T-cell (primary cell): ENCODE results near the gene DOCK1. TPM values are rescaled to one million over a fixed set of nuclear protein-coding genes. Genes with fewer than 3 reads are reported as not detected.

Experiments
- ATAC-seq, 4 experiments: fragments of 200-7000 bp in 3 of 4; fragments of 150-1000 bp in 1 of 4; cut with Tn5 transposase; replicated peaks in 1 of 4; 1 replicate in 3 of 4; 2 replicates in 1 of 4; pipeline ENCODE4 v1.10.0; 2021; ENCODE audit warnings: moderate library complexity in 3 of 4, mild to moderate bottlenecking in 2 of 4, moderate number of reproducible peaks in 1 of 4
- CTCF ChIA-PET, 2 donors: fragments of 300-600 bp; sonication (Branson Sonifier 250); formaldehyde crosslinking; loops; one replicate each; lab custom pipeline; 2022; ENCODE audit warnings: antibody characterized with exemption in 2 of 2; lab: Charles Lee
- POLR2A ChIA-PET, 2 donors: fragments of 300-600 bp; sonication (Branson Sonifier 250); formaldehyde crosslinking; loops; one replicate each; lab custom pipeline; 2022; ENCODE audit warnings: antibody characterized with exemption in 2 of 2; lab: Charles Lee
- DNase-seq, 35 experiments: peaks; one replicate each; pipeline versions ENCODE4 v3.0.0 to v3.0.0-alpha.2; 2013 to 2023
- H3K27ac ChIP-seq: one replicate; pipeline ENCODE4 v1.5.1; 2013; ENCODE audit warnings: low read length
- H3K27me3 ChIP-seq, 2 experiments: replicated peaks in 1 of 2; 1 replicate in 1 of 2; 2 replicates in 1 of 2; pipeline versions ENCODE4 v1.6.1 to v1.7.0; 2013; ENCODE audit warnings: low read length in 1 of 2, mixed read lengths in 1 of 2; ENCODE audit not compliant: control insufficient read depth in 2 of 2, insufficient read depth in 2 of 2; ENCODE audit errors: extremely low read depth in 1 of 2
- H3K36me3 ChIP-seq, 2 donors: 1 replicate in 1 of 2; 2 replicates in 1 of 2; pipeline versions ENCODE4 v1.6.1 to v1.7.0; 2013; ENCODE audit warnings: low read length in 1 of 2; ENCODE audit not compliant: control insufficient read depth in 2 of 2, insufficient read depth in 1 of 2; ENCODE audit errors: extremely low read depth in 1 of 2
- H3K4me1 ChIP-seq, 2 experiments: 1 replicate in 1 of 2; 2 replicates in 1 of 2; pipeline versions ENCODE4 v1.6.1 to v1.7.0; 2013; ENCODE audit warnings: low read length in 2 of 2, mixed read lengths in 1 of 2; ENCODE audit not compliant: insufficient read depth in 2 of 2, control insufficient read depth in 1 of 2; ENCODE audit errors: extremely low read depth in 1 of 2
- H3K4me3 ChIP-seq, 2 donors: 1 replicate in 1 of 2; 2 replicates in 1 of 2; pipeline versions ENCODE4 v1.5.1 to v1.7.0; 2013; ENCODE audit warnings: mild to moderate bottlenecking in 2 of 2, low read length in 1 of 2, moderate library complexity in 1 of 2; ENCODE audit not compliant: control insufficient read depth in 1 of 2; ENCODE audit errors: extremely low read depth in 1 of 2
- H3K9me3 ChIP-seq: 2 replicates; pipeline ENCODE4 v1.7.0; 2013
- H3K27ac Mint-ChIP-seq, 2 donors: one replicate each; pipeline ENCODE4 v1.8.0; 2020 to 2021; ENCODE audit warnings: mild to moderate bottlenecking in 2 of 2, mixed read lengths in 2 of 2
- H3K27me3 Mint-ChIP-seq, 2 donors: one replicate each; pipeline ENCODE4 v1.8.0; 2021 to 2022; ENCODE audit warnings: mixed read lengths in 2 of 2
- H3K36me3 Mint-ChIP-seq: one replicate; pipeline ENCODE4 v1.8.0; 2021; ENCODE audit warnings: mixed read lengths
- H3K4me1 Mint-ChIP-seq, 3 donors: one replicate each; pipeline ENCODE4 v1.8.0; 2020 to 2022; ENCODE audit warnings: mixed read lengths in 3 of 3, mild to moderate bottlenecking in 1 of 3
- H3K4me3 Mint-ChIP-seq, 3 donors: one replicate each; pipeline ENCODE4 v1.8.0; 2020 to 2022; ENCODE audit warnings: mild to moderate bottlenecking in 3 of 3, mixed read lengths in 3 of 3, moderate library complexity in 3 of 3
- H3K9me3 Mint-ChIP-seq, 3 donors: one replicate each; pipeline ENCODE4 v1.8.0; 2020 to 2022; ENCODE audit warnings: mixed read lengths in 3 of 3
- WGBS: methylation state at CpG from one replicate; pipeline ENCODE4 v1.1.5; 2013; ENCODE audit warnings: missing lambda C conversion rate; ENCODE audit not compliant: insufficient coverage; 5-methylcytosine and 5-hydroxymethylcytosine counted together
- total RNA-seq, 35 experiments: library from RNA in 6 of 35; stranded (reverse) in 6 of 35; fragments of 120-200 nt in 1 of 35; gene quantifications; one replicate each; pipeline versions ENCODE4 v1.2.1 to v1.2.4 and lab custom pipeline; 2013 to 2026

DOCK1 gene
- total RNA-seq, 5 donors from 2014 or later (not counting 1 experiment from before 2014, with no cell fraction given), result 0.18 to 0.53 (median 0.37) TPM

DNA sequence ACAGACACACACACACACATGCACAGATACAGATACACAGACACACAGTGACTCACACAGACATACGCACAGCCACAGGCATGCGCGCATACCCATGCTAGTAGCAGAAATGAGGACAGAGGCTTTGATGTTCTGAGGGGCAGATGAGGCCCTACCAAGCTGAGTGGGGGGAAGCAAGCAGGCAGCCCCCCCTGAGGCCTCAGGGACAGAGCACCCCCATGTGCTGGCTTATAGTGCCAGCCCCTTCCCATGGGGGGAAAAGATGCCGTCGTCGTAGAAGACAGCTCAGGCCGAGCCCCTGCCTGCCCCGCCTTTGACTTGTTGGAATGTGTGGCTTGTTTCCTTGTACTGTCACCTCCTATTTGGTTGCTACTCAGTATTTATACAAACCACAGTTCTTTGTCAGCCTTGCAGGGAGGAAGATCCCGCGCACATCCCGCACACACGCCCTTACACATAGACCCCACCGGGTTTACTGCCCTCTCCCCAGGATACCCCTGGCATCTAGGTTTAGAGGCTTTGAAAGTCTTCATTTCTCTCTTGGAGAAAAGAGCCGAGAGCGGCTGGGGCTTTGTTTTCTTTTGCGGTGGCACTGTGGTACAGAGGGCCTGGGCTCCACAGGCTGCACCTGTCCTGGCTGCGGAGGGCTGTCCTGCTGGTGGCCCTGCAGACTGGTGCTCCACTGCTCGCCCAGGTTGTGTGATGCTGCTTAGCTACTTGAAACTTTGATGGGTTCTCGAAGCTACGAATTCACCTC lies 112.5 kb downstream of the DOCK1 start:
- POLR2A ChIA-PET, result no interaction called here
- H3K27ac Mint-ChIP-seq, result no peak overlapping the region
- Histone ChIP-seq H3K4me1 (no peaks in the 10 kb centered on the region), H3K27ac (no peak overlapping the region), H3K4me3 (no peak overlapping the region), H3K9me3 (no peaks in the 10 kb centered on the region), H3K27me3 (peaks cover 0 to 8% of the 10 kb centered on the region in 2 experiments), H3K36me3 (no peaks in the 10 kb centered on the region)
- CTCF ChIA-PET, result no interaction called here
- ATAC-seq (no peak), DNase-seq (no peak)
- no peak overlapping the region for H3K4me3 Mint-ChIP-seq
- 89% methylated on average over 8 of the region's 20 CpGs for WGBS
- H3K9me3 Mint-ChIP-seq, result no peaks in the 10 kb centered on the region
- H3K4me1 Mint-ChIP-seq, result peaks cover 0 to 2% (median 0%) of the 10 kb centered on the region in 3 donors
- peaks cover 0 to 1% of the 10 kb centered on the region in 2 donors for H3K27me3 Mint-ChIP-seq
- H3K36me3 Mint-ChIP-seq, result no peaks in the 10 kb centered on the region

DNA sequence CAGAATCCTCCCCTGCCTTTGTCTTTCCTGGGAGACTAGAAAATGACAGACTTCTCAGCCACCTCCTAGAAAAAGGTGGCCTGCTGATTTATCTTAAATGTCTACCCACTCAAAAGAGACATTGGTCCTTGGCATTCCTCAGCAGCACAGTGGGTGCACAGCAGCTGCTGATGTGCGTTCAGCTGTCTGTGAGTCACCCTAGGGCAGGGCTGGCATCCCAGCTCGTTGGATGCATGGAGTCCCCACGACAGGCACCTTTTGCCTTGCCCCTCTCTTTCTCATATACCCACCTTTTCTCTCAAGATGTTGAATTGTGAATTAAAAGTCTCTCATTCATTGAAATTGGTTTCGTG lies 113.0 kb downstream of the DOCK1 start:
- no peaks in the 10 kb centered on the region for H3K9me3 ChIP-seq
- peaks cover 0 to 7% of the 10 kb centered on the region in 2 experiments for H3K27me3 ChIP-seq
- H3K9me3 Mint-ChIP-seq, result no peaks in the 10 kb centered on the region
- no CpG with 5 or more reads among the region's 4 CpGs for WGBS
- H3K4me1 Mint-ChIP-seq, result no peaks in the 10 kb centered on the region
- no peaks in the 10 kb centered on the region for H3K4me1 ChIP-seq
- ChIA-PET CTCF (no interaction called here), POLR2A (no interaction called here)
- H3K4me3 ChIP-seq, result no peak overlapping the region
- H3K27ac Mint-ChIP-seq, result no peak overlapping the region
- no peak for DNase-seq
- no peaks in the 10 kb centered on the region for H3K27me3 Mint-ChIP-seq
- H3K27ac ChIP-seq, result no peak overlapping the region
- no peak for ATAC-seq
- no peaks in the 10 kb centered on the region for H3K36me3 ChIP-seq
- H3K36me3 Mint-ChIP-seq, result no peaks in the 10 kb centered on the region
- no peak overlapping the region for H3K4me3 Mint-ChIP-seq

DNA sequence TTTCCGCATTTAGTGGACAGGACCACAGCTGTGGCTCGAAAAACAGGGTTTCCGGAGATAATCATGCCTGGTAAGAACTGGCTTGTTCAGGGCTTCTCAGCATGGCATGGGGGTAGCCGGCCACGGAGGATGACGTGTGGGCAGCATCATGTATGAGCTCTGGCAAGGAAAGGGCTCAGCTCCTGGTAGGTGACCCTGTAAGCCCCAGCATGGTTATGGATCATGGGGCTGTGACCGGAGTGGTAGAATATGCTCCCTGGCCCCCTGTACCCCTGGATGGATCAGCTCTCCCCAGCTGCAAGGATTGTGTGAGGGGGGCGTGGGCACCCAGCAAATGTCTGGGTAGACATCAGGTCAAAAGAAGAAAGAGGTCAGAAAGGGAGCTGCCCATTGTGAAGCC lies 113.5 kb downstream of the DOCK1 start:
- Mint-ChIP-seq H3K4me1 (no peaks in the 10 kb centered on the region), H3K27ac (no peak overlapping the region), H3K4me3 (no peak overlapping the region), H3K36me3 (no peaks in the 10 kb centered on the region), H3K9me3 (no peaks in the 10 kb centered on the region), H3K27me3 (no peaks in the 10 kb centered on the region)
- Histone ChIP-seq H3K4me3 (no peak overlapping the region), H3K27ac (no peak overlapping the region), H3K27me3 (peaks cover 0 to 5% of the 10 kb centered on the region in 2 experiments), H3K9me3 (no peaks in the 10 kb centered on the region), H3K4me1 (no peaks in the 10 kb centered on the region), H3K36me3 (no peaks in the 10 kb centered on the region)
- DNase-seq, result no peak
- 91% methylated on average over 8 of the region's 8 CpGs for WGBS
- ChIA-PET CTCF (no interaction called here), POLR2A (no interaction called here)
- ATAC-seq, result no peak

DNA sequence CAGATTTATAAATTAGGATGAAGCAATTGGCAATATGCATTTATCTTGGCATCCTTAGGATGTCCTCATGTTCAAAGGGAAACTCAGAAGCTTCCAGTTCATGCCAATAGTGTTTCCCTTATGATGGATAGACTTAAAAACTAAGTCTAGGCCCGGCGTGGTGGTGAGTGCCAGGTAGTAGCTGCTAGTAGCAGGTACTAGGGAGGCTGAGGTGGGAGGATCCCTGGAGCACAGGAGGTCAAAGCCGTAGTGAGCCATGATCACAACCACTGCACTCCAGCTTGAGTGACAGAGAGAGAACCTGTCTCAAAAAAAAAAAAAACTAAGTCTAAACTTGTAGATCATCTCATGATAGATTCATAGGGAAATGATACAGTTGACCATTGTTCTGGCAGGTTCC lies 115.0 kb downstream of the DOCK1 start:
- ATAC-seq, result no peak
- Mint-ChIP-seq H3K27ac (no peak overlapping the region), H3K9me3 (no peaks in the 10 kb centered on the region), H3K4me1 (no peaks in the 10 kb centered on the region), H3K4me3 (no peak overlapping the region), H3K27me3 (no peaks in the 10 kb centered on the region), H3K36me3 (no peaks in the 10 kb centered on the region)
- POLR2A ChIA-PET, result no interaction called here
- H3K4me1 ChIP-seq, result no peaks in the 10 kb centered on the region
- no peak overlapping the region for H3K27ac ChIP-seq
- no peaks in the 10 kb centered on the region for H3K36me3 ChIP-seq
- CTCF ChIA-PET, result no interaction called here
- no peak overlapping the region for H3K4me3 ChIP-seq
- no peak for DNase-seq
- no peaks in the 10 kb centered on the region for H3K9me3 ChIP-seq
- 92% methylated on average over 2 of the region's 3 CpGs for WGBS
- H3K27me3 ChIP-seq, result peaks cover 0 to 4% of the 10 kb centered on the region in 2 experiments

DNA sequence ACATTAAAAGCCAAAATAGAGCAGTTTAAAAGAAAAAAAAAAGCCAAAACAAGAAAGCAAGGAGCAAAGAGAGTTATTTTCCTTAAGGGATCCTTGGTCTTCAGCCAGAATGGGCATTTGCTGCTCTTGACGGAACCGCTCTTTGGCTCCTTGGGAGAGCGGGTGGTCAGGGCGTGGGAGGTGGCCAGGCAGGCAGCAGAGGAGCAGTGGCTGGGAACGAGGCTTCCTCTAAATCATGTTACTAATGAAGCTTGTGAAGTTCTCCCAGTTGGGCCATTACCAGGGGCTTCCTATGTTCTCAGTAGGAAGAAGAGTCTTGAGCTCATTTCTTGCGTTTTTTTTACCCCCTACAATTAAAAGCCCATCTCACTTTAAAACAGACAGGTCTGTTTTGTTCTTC lies 116.6 kb downstream of the DOCK1 start:
- no peaks in the 10 kb centered on the region for H3K36me3 Mint-ChIP-seq
- H3K27me3 Mint-ChIP-seq, result no peaks in the 10 kb centered on the region
- no peaks in the 10 kb centered on the region for H3K36me3 ChIP-seq
- no peak overlapping the region for H3K27ac Mint-ChIP-seq
- H3K4me3 Mint-ChIP-seq, result no peak overlapping the region
- no peak overlapping the region for H3K4me3 ChIP-seq
- no peaks in the 10 kb centered on the region for H3K9me3 ChIP-seq
- H3K4me1 ChIP-seq, result no peaks in the 10 kb centered on the region
- no peak overlapping the region for H3K27ac ChIP-seq
- no peaks in the 10 kb centered on the region for H3K4me1 Mint-ChIP-seq
- no peaks in the 10 kb centered on the region for H3K9me3 Mint-ChIP-seq
- ATAC-seq (no peak), DNase-seq (no peak)
- ChIA-PET CTCF (no interaction called here), POLR2A (no interaction called here)
- WGBS, result 95% methylated on average over 3 of the region's 6 CpGs
- H3K27me3 ChIP-seq, result no peaks in the 10 kb centered on the region

DNA sequence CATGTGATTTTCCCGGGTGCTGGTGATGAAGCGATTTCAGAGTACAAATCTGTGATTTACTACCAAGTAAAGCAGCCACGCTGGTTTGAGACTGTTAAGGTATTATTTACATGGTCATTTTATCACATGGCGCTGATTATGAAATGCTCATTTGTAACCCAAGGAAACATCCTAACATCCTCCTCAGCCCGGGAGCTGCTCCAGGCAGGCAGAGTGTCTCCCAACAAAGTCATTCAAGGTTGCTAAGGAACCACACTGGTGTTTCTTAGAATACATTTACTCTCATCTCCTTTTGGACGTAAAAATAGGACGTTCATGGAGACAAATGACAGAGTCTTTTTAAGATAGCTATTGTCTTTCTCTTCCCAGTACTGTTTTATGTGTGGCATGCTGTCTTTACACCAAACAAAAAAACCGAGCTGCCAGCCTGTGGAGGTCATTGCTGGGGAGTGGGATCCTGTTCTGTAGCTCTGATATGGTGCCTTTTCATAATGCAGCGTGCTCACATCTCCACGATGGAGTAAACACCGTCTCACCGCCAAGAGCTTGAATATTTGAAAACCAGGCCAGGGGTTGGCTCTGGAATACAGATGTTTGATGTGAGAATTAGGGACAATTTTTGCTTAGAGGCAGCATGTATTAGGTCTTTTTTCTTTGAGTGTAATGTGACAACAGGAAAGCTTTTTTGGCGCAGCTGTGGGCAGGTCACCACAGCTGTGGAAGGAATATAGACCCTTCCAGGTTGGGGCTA lies 119.6 kb downstream of the DOCK1 start:
- Mint-ChIP-seq H3K4me3 (no peak overlapping the region), H3K4me1 (no peaks in the 10 kb centered on the region), H3K9me3 (peaks cover 0 to 2% (median 0%) of the 10 kb centered on the region in 3 donors), H3K36me3 (no peaks in the 10 kb centered on the region), H3K27me3 (no peaks in the 10 kb centered on the region), H3K27ac (no peak overlapping the region)
- ChIA-PET POLR2A (no interaction called here), CTCF (no interaction called here)
- Histone ChIP-seq H3K4me3 (no peak overlapping the region), H3K4me1 (no peaks in the 10 kb centered on the region), H3K27me3 (peaks cover 0 to 3% of the 10 kb centered on the region in 2 experiments), H3K9me3 (no peaks in the 10 kb centered on the region), H3K36me3 (no peaks in the 10 kb centered on the region), H3K27ac (no peak overlapping the region)
- ATAC-seq (no peak), DNase-seq (no peak)
- WGBS, result 82% methylated on average over 6 of the region's 13 CpGs
